Spleen (tissue), 7 donors: Measurements from ENCODE around the gene ATOH8.
"Not testable (repeated sequence)": the region's sequence is repeated elsewhere in the genome, so short reads cannot be mapped to it uniquely, and the experiment has no call there.

Source experiments
- CTCF ChIP-seq, 11 experiments: fragments of 200-600 bp in 7 of 11; fragments of 450-650 bp in 4 of 11; sonication (generic) in 4 of 11; IDR thresholded peaks in 8 of 11; conservative IDR thresholded peaks in 3 of 11; 1 replicate in 7 of 11; 2 replicates in 4 of 11; pipeline versions ENCODE4 v1.4.0 to v1.8.0; 2016 to 2021; ENCODE audit warnings: antibody characterized with exemption in 11 of 11, inconsistent platforms in 4 of 11, mild to moderate bottlenecking in 1 of 11
- POLR2A ChIP-seq, 3 donors: fragments of 450-650 bp; IDR thresholded peaks; one replicate each; pipeline ENCODE4 v1.5.1; 2017; ENCODE audit warnings: antibody characterized with exemption in 3 of 3, mild to moderate bottlenecking in 1 of 3
- POLR2AphosphoS5 ChIP-seq, 3 donors: sonication (generic); formaldehyde crosslinking; IDR thresholded peaks; one replicate each; pipeline ENCODE4 v1.5.1; 2017; ENCODE audit warnings: antibody characterized with exemption in 3 of 3
- donor health status: DM: no; HTN: no; CAD: no; lungs with moderate emphysema.
- donor health status: DM: no; HTN: no; CAD: no.
- donor health status: DM: no; HTN: no; CAD: no.

GRCh38 chr2:85829394-85829793 is 75.6 kb downstream of the ATOH8 start:
- TF ChIP-seq CTCF (IDR thresholded peaks at IDR 0.05 in 8 of 11, conservative IDR thresholded peaks at IDR 0.05 in 3 of 11); POLR2AphosphoS5 (IDR thresholded peaks at IDR 0.05); POLR2A (IDR thresholded peaks at IDR 0.05): not testable (repeated sequence)
